Activated CD4-positive, alpha-beta T cell treated with anti-CD3 and anti-CD28 coated beads, Interleukin-2, Interleukin-6, amounts not matched to agents 100 ng/mL and 50 ng/mL, durations not matched to agents 16 hours and 8 hours (primary cell): Measurements from ENCODE around the gene PTGDR2.
"Not testable (repeated sequence)": the region's sequence is repeated elsewhere in the genome, so short reads cannot be mapped to it uniquely, and the experiment has no call there.

Experiments used
- DNase-seq: peaks from one replicate; pipeline ENCODE4 v3.0.0-alpha.2; 2020

The PTGDR2 gene

DNA sequence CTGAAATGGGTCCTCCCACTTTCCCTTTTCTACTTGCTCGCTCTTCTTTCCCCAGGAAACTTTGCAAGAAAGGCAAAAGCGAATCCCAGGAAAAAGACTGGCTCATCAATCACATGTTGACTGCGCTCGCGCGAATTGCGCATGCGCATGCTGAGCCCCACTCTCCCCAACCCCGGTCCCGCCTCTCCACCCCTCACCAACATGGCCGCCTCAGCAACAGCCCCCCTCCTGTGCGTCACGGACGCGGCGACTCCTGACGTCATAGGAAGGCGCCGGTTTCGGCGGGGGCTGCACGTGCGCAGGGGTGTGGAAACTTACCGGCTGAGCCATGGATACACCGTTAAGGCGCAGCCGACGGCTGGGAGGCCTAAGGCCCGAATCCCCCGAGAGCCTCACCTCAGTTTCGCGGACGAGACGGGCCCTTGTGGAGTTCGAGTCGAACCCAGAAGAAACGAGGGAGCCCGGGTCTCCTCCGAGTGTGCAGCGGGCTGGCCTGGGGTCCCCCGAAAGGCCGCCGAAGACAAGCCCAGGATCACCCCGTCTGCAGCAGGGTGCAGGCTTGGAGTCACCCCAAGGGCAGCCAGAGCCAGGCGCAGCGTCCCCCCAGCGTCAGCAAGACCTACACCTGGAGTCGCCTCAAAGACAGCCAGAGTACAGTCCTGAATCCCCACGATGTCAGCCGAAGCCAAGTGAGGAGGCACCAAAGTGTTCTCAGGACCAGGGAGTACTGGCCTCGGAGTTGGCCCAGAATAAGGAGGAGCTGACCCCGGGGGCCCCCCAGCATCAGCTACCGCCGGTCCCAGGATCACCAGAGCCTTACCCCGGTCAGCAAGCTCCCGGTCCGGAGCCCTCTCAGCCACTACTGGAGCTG, 13.7 kb downstream of the PTGDR2 start, which contains the start of gene CCDC86:
TSS of gene CCDC86 (plus strand) at position 317 of the 871 bp plus-strand sequence. CDS start at position 329, 12 bp downstream.
- DNase-seq: peak; percentile 99

DNA sequence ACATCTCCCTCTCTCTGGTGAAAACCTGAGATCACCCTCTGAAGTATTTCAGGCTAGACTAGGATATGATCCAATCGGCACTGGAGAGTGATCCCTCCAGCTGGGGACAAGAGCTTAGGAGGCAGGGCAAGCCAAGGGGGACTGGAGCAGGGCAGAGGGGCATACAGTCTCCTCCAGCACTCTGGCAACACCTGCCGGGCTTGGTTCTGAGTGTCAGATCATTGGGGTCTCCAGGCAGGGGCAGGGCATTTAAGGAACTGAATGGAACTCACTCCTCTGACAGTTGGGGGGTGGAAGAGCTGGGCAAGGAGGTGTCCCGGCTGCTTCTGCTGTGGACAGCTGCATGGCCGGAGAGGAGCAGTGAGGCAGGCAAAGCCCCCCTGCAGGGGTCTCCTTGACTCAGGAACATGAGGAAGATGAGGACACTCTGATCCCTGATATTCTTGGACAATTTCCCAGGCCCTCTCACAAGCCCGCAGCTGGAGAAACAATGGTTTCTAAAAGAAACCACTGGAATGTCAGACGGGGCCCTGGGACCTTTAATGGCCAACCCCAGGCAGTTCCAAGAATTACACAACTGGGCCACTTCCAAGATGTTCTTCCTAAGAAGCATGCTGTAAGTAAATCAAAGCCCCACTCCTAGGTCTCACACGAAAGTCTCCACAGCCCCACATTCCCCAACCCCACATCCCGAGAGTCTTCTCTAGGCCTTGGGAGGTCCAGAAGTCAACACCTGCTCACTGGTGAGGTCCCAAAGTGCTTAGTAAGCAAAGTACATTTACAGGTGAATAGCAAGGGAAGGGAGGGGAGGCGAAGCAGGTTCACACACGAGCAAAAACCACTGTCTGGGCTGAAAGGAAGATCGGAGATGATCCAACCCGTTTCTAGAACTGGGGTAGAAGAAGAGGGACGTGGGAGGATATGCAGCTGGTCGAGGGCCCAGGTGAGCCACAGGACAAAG, 15.0 kb downstream of the PTGDR2 start:
- no peak for DNase-seq

DNA sequence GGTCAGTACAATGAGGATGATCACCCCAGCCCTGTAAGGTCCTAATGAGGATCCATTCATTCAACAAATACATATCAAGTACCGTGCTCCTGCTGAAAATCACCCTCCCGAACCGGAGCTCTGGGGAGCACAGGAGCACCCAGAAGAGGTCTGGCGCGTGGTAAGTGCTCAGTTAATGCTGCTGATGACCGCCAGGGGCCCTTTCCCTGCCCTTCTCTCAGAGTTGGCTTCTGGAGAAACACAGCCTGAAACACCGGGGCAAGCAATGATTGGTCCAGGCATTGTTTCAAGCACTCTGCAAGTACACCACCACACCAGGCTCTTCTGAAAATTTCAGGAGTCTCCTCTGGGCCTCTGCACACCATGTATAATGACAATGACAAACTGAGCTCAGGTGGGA, 17.6 kb downstream of the PTGDR2 start:
- no peak for DNase-seq

DNA sequence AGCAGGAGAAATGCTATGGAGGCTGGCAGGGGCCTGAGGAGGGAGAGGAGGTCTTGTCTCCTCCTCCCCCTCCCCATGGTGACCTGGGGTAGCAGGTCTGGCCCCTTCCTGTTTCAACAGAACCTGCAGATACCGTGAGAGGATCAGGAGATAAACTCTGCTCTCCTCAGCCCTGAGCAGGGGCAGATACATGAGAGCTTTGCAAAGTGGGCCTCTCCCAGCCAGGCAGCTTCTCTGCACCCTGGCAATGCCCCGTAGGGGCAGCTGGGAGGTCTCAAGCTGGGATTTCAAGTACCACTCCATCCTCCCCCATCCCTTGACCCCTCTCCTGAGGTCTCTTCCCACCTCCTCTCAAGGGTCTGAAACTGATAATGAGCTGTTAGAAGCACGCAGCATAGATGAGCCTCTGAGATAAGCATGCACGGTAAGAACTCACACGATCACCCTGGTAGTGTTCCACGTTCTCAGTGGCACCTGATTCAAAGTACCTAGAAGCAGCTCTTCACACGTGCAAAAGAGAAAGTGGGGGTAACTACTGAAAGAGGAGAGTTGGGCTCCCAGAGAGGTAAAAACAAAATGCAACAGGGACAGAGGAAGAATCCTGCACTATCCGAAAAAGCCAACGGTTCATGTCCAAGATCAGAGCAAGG, 18.8 kb downstream of the PTGDR2 start:
- DNase-seq: peak; percentile 25

DNA sequence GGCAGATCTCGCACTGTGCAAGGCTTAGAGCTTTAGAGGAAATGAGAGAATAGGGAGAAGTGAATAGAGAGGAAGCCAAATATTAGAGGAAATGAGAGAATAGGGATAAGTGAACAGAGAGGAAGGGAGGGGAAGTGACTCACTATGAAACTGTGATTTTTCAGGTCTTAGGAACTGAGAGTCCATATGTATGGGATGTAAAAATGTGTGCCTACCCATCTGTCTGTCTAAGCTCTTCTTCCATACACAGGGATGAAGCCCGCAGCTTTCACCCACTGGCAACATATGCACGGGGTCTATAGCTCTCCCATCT, 20.3 kb downstream of the PTGDR2 start:
- DNase-seq: no peak

DNA sequence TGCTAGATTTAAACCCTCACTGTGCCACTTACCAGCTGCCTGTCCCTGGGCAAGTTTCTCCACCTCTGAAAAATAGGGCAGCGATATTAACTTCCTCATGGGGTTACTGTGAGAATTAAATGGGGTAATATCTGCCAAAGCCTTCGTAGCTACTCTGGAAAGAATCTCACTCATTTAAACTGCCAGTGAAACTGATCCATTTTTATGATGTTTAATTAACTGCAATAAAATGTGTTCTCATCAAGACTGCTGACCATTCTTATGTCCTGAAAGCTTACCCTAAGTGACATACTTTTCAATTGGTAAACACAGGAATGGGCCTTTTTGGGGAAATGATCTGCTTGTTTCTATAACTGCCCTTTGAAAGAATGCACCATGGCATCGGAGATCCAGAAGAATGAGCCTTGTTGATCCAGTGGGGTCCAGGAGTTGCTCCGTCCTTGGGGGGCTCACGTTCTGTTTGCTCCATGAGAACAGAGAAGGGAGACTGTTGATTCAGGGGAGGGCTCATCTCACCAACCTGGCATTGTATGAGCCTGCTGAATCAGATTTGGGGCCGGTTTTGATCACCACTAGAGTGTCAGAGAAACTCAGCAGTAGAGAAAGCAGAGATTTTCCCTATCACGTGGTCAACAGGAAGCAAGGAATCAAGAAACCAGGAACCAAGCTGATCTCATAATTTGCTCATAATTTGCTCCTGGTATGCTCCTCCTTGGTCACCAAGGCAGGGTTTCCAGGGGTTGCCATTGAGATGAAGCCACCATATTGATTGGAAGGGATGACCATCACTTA, 20.8 kb downstream of the PTGDR2 start:
- no peak for DNase-seq

DNA sequence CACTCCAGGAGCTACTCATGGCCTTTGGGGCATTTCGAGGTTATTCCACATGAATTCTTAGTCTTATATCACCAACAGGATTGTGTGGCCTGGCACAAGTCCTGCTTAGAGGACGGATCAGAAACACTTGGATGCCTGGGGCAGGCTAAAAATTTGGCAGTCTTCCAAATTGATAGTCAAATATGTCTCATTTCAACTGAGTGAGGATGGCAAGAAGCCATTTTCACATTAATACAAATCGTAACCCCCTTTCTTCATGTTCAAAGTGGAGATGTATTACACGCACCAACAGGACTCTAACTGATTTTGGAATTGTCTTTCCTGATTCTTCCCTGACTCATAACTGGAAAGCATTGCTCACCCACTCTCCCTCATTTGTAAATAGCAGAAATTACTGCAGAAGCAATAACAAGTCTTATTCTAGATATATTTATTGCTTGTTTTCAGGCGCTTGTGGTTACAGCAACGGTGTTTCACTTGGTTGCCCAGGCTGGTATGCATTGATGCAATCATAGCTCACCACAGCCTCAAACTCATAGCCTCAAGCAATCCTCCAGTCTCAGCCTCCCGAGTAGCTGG, 24.2 kb downstream of the PTGDR2 start:
- no peak for DNase-seq

DNA sequence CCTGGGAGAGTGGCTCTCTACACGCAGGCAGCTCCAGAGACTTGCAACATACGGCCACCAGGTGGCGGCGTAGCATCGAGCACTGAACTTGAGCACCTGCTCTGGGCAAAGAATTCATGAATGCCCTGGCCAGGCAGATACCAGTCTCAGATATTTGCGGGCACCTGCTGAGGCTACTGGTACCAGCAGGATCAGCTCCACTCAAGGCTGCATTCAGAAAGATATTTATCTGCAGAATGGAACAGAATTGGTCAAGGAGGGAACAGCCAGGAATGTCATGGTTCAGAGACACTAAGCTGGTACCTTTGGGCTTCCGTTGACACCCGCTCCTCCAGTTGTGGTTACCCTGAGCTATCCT, 24.6 kb downstream of the PTGDR2 start:
- DNase-seq: peak; percentile 85

DNA sequence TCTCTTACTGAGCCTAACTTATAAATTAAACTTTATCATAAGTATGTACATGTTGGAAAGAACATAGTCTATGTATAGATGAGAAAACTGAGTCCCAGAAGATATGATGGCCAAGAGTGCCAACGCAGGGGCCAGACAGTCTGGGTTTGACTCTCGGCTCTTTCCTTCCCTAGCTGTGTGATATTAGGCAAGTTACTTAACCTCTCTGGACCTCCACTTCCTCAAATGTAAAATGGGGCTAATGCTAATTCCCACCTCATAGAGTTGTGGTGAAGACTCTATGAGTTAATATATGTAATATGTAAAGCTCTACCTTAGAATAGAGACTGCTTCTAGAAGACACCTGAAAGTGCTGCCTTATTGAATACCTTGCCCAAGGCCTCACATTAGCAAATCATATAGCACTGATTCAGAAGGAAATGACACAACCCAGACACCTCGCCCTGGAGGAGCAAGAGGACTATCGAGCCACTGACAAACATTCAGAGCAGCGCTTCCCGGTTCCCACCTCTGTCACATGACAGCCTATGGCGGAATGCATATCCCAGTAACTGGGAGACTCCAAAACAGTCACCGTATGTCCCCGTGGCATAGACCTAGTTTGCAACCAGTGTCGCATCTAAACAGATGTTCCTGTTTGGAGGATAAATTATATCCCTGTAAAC, 25.1 kb downstream of the PTGDR2 start:
- no peak for DNase-seq

DNA sequence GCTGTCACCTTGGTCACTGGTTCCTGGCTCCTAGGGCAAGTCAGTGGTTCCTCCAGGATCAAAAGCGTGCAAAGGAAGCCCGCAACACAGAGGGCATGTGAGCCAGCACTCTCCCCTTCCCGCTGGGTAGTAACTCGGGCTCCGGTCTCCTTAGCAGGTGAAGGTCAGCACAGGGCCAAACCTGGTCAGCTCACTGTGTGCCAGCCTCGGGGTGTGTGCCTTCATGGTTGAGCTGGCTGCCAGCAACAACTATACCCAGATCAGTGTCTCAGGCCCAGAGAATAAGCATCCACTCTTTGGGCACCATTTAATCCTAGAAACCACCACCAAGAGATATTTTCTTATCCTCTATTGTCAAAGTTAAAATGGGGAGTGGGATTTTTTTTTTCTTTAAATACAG, 30.0 kb downstream of the PTGDR2 start:
- no peak for DNase-seq

DNA sequence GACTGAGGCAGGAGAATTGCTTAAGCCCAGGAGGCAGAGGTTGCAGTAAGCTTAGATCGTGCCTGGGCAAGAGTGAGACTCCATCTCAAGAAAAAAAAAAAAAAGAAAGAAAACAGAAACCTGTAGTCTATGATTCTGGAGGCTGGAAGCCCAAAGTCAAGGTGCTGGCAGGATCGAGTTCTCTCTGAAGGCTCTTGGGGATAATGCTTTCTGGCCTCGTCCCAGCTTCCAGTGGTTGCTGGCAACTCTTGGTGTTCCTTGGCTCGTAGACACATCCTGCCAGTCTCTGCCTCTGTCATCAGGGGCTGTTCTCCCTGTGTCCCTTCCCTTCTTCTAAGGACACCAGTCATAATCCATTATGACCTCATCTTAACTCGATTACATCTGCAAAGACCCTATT, 30.6 kb downstream of the PTGDR2 start:
- no peak for DNase-seq

DNA sequence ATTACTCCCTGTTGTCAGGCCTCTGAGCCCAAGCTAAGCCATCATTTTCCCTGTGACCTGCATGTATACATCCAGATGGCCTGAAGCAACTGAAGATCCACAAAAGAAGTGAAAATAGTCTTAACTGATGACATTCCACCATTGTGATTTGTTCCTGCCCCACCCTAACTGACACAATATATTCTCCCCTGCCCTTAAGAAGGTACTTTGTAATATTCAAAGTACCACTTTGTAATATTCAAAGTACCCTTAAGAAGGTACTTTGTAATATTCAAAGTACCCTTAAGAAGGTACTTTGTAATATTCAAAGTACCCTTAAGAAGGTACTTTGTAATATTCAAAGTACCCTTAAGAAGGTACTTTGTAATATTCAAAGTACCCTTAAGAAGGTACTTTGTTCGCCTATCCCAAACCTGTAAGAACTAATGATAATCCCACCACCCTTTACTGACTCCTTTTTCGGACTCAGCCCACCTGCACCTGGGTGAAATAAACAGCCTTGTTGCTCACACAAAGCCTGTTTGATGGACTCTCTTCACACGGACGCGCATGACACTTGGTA, 31.9 kb downstream of the PTGDR2 start:
- DNase-seq: not testable (repeated sequence)

DNA sequence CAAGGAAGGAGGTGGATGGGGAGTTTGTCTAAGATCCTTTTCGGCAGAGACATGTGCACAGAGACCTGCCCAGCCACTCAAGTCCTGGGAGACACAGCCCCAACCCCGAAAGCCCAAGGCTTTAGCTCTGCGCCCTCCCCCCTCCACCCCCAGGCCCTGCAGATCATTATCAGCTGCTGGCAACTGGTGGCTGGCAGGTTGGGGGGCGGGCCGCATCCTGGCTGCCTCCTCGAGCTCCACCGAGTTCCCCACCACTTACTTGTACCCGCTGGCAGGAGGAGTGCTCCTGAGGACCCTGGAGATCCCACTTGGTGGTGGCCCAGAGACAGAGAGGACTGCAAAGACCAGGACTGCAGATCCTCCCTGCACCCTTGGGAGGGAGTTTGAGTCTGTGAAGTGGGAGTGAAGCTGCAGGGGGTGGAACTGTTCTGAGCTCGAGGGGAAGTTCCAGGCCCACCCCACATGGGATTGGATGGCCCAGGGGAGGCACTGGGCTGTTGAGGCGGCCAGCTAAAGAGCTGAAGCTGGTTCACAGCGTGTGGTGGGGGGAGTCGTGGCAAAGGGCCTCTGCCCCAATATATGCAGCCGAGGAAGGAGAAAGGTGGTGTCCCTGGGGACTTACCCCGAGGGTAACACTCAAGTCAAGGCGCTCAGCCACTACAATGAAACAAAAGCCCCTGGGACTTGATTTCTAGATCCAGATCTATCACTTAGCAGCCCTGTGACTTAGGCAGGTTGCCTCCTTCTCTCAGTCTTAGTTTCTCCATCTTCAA, 33.7 kb downstream of the PTGDR2 start:
- no peak for DNase-seq

DNA sequence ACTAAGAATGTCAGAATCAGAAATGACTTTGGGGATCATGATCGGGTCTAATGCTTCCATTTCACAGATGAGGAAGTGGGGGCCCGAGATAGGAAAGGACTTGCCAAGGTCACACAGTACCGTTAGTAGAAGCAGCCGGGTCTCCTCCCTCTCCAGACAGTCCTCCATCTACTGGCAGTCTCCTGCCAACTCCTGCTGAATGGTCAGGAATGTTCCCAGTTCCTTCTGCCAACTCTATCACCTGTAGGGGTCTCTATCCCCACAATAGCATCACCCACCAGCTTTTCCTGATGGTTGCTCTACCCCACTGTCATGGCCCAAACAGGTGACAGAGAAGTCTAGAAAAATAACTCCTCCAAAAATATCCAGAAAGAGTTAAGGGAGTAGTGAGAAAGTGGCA, 37.7 kb downstream of the PTGDR2 start:
- DNase-seq: no peak

DNA sequence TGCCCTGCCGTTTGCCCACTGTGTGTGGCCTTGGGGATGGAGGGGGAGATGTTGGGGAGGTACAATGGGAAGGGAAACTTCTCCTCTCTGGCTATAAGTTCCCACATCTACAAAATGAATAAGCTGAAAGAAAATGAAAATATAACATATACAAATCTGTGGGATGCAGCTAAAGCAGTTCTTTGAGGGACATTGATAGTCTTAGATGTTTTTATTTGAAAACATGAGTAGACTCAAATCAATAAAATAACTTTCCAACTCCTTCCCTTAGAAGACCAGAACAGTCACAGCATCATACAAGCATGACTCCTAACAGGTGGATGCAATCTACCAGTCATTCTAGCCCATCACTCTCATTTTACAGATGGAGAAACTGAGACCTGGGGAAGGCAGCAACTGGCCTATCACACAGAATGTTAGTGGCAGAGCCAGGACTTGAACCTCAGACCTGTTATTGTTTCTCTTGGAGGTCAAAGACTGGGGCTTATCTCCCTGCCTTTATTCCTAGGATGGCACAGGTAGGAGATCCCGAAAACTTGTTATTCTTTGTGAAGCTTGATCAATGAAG, 39.1 kb downstream of the PTGDR2 start:
- no peak for DNase-seq

DNA sequence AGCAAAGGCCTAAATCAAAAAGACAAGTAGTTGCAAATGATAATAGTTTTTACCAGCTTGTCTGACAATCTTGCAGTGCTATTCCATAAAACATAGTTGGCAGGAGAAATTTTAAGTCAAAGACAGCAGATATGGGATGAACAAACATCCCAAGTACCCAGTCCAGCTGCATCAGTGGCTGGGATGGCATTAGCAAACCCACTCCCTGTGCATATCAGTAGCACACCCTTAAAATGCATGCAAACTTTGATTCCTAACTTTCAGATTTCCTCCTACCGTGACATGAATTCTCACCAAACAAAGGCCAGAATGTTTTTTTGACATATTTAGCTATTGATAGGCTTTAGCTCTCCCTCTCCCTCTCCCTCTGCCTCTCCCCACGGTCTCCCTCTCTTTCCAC, 41.6 kb downstream of the PTGDR2 start:
- DNase-seq: no peak

DNA sequence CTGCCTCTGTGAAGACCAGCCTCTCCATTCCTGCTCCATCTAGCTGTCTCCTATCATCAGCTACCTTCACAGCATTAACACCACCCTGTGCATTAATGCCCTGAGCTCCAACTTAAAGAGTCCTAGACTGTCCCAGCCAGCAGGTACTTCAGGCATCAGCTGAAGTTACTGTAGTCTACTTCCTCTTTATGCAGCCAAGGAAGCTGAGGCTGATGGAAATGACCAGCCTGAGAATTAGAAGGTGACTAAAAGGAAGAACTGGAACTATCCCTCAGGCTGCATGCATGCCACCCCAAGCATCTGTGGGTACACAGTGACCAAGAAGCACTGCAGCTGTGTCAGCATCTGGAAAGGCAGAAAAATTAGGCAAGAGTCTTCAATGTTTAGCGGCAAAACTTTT, 42.4 kb downstream of the PTGDR2 start:
- DNase-seq: no peak

DNA sequence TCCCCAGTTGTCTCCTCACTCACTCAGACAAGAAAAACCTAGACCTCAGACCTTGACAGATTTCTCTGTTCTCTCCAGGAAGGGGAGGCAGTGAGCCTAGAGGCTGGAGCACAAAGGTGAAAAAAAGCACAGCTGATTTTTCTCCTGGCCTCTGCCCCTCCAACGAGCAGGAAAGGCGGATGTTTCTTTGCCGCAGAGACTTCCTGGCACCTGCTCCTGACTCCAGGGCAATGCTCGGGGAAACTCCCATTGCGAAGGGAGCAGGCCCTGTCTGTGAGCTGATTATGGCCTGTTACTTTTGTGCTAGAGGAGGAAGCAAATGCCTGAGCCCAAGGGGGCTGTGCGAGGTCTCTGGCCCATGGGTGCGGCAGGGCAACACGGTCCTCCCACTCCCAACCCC, 45.2 kb downstream of the PTGDR2 start:
- DNase-seq: no peak

DNA sequence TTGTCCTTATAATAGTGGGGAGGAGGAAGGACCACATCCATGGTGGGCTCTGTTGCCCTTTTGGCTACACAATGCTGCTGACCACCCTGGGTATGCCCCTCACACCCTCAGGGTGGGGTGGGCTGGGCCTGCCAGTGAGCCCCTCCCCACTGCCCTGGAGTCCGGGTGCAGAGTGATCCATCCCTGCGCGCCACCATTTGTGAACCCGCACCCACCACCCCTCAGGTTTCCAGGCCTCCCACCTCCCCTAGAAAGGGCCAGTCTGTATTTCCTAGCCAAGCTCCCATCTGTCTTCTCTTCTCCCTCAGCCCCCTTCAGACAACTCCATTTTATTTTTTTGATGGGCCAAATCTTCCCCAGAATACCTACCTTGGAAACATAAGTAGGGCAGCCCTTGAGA, 45.6 kb downstream of the PTGDR2 start:
- no peak for DNase-seq

DNA sequence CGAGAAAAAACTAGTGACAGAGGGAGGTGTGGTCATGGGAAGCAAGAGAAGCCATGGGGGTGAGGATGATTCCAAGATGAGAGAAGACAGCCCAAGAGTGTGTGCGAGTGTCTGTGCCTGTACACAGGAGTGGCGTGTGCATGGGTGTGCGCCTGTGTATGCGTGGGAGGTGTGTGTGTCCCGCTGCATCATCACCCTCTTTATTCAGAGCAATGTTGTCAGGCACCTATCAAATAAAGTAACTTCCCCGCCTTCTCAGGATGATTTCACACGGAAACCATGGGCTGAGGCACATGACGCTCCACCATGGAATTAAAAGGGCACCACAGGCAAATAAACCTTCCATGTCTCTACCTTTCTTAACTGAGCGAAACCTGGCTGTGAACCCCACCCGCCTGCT, 46.1 kb downstream of the PTGDR2 start:
- DNase-seq: no peak
